ENCODE measurements around the gene SYT11. TPM values are rescaled to one million over a fixed set of nuclear protein-coding genes. Genes with fewer than 3 reads are reported as not detected.
A peak's percentile ranks its signal among the peaks of the same experiment; 100 is the strongest.

Gene SYT11
- total and polyA plus RNA-seq, 9 of the 15 experiments (the other 6 are each of a cell fraction or from before 2014, with no cell fraction given): 0.05 to 0.18 (median 0.11) TPM

DNA sequence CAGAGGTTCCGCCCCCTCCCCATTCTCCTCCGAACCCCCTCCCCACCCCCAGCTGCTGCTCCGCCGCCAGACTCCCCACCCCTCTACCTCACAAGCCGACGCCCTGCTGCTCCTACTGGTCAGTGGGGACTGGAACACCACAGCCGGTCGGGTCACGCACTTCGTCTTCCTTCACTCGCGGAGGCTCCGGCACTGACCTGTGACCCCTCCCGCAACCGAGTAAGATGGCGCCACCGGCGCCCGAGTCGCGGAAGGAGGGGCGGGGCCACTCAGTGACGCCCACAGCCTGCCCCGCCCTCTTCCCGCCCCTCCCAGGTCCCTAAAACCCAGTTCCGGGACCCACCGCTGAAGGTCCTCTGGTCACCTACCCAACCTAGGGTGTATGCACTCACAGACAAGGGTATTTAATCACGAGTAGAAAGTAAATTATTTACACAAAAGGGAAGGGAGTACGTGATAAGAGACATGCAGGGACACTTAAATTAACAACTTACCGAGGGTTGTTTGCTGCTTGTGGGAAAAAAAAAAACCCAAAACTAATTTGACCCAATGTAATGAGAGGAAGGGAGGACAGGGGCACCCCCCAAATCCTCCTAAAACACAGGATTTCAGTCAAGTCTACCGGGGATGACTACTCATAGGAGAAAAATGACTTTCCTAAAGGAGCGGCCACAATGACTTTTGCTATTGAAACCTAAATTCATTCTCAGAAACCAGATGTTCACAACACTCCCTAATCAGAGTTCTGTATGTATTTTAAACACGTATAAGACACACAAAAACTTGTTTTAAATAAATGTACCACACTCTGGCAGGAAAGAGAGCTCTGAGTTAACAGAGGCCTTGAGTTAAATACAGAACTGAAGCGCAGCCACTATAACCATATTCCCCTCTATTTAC lies 52.0 kb downstream of the SYT11 start, which contains the start of gene RIT1 (continued):
- no peak for TF ChIP-seq MAFG (tag; conservative IDR thresholded peaks at IDR 0.05)
- TF ChIP-seq, protein P1, sequence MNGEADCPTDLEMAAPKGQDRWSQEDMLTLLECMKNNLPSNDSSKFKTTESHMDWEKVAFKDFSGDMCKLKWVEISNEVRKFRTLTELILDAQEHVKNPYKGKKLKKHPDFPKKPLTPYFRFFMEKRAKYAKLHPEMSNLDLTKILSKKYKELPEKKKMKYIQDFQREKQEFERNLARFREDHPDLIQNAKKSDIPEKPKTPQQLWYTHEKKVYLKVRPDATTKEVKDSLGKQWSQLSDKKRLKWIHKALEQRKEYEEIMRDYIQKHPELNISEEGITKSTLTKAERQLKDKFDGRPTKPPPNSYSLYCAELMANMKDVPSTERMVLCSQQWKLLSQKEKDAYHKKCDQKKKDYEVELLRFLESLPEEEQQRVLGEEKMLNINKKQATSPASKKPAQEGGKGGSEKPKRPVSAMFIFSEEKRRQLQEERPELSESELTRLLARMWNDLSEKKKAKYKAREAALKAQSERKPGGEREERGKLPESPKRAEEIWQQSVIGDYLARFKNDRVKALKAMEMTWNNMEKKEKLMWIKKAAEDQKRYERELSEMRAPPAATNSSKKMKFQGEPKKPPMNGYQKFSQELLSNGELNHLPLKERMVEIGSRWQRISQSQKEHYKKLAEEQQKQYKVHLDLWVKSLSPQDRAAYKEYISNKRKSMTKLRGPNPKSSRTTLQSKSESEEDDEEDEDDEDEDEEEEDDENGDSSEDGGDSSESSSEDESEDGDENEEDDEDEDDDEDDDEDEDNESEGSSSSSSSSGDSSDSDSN (IDR thresholded peaks at IDR 0.05; ENCODE audit: borderline replicate concordance in 1 of 2, low read depth in 2 of 2, low read length in 2 of 2): no peak
- no peak for TF ChIP-seq ESRRB (CRISPR knock-in tag; IDR thresholded peaks at IDR 0.05; ENCODE audit: borderline replicate concordance)
- TF ChIP-seq SUPT5H (IDR thresholded peaks at IDR 0.05): peak; percentile 45
- TF ChIP-seq FOXM1 (IDR thresholded peaks at IDR 0.05; ENCODE audit: low read depth): no peak
- no peak for TF ChIP-seq FOXM1 (CRISPR knock-in tag; IDR thresholded peaks at IDR 0.05; ENCODE audit: low read depth)
- TF ChIP-seq, protein P2, sequence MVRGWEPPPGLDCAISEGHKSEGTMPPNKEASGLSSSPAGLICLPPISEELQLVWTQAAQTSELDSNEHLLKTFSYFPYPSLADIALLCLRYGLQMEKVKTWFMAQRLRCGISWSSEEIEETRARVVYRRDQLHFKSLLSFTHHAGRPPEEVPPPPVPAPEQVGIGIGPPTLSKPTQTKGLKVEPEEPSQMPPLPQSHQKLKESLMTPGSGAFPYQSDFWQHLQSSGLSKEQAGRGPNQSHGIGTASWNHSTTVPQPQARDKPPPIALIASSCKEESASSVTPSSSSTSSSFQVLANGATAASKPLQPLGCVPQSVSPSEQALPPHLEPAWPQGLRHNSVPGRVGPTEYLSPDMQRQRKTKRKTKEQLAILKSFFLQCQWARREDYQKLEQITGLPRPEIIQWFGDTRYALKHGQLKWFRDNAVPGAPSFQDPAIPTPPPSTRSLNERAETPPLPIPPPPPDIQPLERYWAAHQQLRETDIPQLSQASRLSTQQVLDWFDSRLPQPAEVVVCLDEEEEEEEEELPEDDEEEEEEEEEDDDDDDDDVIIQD (CRISPR knock-in tag; IDR thresholded peaks at IDR 0.05): no peak
- TF ChIP-seq THRAP3 (IDR thresholded peaks at IDR 0.05; ENCODE audit: borderline replicate concordance): no peak
- no peak for TF ChIP-seq NONO (IDR thresholded peaks at IDR 0.05; ENCODE audit: low read depth in 2 of 2, low read length in 1 of 2)
- TF ChIP-seq BACH1 (tag; IDR thresholded peaks at IDR 0.05): no peak
- TF ChIP-seq CHD2 (IDR thresholded peaks at IDR 0.05; ENCODE audit: low read depth, low read length): no peak; the same call in 1 of the 2 replicates
- TF ChIP-seq ZNF197 (CRISPR knock-in tag; IDR thresholded peaks at IDR 0.05; ENCODE audit: low read depth): no peak; the same call in 1 of the 2 replicates
- no peak for TF ChIP-seq POU5F1 (IDR thresholded peaks at IDR 0.05; ENCODE audit: borderline replicate concordance, low read depth, low read length, partially characterized antibody)
- peak; percentile 72 for TF ChIP-seq SP1 (CRISPR knock-in tag; IDR thresholded peaks at IDR 0.05)
- no peak for TF ChIP-seq U2AF2 (optimal IDR thresholded peaks at IDR 0.05; ENCODE audit: low read depth, low read length)
- no peak for TF ChIP-seq ATF1 (CRISPR knock-in tag; IDR thresholded peaks at IDR 0.05)
- TF ChIP-seq ATF1 (tag; IDR thresholded peaks at IDR 0.05): peak; percentile 61
- no peak; the same call in 1 of the 2 replicates for TF ChIP-seq HCFC1 (IDR thresholded peaks at IDR 0.05; ENCODE audit: low read depth, low read length)
- TF ChIP-seq, protein P3, sequence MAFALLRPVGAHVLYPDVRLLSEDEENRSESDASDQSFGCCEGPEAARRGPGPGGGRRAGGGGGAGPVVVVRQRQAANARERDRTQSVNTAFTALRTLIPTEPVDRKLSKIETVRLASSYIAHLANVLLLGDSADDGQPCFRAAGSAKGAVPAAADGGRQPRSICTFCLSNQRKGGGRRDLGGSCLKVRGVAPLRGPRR (CRISPR knock-in tag; IDR thresholded peaks at IDR 0.05): no peak
- TF ChIP-seq, protein P4, sequence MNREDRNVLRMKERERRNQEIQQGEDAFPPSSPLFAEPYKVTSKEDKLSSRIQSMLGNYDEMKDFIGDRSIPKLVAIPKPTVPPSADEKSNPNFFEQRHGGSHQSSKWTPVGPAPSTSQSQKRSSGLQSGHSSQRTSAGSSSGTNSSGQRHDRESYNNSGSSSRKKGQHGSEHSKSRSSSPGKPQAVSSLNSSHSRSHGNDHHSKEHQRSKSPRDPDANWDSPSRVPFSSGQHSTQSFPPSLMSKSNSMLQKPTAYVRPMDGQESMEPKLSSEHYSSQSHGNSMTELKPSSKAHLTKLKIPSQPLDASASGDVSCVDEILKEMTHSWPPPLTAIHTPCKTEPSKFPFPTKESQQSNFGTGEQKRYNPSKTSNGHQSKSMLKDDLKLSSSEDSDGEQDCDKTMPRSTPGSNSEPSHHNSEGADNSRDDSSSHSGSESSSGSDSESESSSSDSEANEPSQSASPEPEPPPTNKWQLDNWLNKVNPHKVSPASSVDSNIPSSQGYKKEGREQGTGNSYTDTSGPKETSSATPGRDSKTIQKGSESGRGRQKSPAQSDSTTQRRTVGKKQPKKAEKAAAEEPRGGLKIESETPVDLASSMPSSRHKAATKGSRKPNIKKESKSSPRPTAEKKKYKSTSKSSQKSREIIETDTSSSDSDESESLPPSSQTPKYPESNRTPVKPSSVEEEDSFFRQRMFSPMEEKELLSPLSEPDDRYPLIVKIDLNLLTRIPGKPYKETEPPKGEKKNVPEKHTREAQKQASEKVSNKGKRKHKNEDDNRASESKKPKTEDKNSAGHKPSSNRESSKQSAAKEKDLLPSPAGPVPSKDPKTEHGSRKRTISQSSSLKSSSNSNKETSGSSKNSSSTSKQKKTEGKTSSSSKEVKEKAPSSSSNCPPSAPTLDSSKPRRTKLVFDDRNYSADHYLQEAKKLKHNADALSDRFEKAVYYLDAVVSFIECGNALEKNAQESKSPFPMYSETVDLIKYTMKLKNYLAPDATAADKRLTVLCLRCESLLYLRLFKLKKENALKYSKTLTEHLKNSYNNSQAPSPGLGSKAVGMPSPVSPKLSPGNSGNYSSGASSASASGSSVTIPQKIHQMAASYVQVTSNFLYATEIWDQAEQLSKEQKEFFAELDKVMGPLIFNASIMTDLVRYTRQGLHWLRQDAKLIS (CRISPR knock-in tag; IDR thresholded peaks at IDR 0.05): no peak
